SU-DHL-6 (cell line): ENCODE results near the gene RTN4R.

Source experiments
- EZH2phosphoT487 ChIP-seq: fragments of 200-600 bp; sonication (generic), shearing (Covaris generic); conservative IDR thresholded peaks from 2 replicates; pipeline ENCODE4 v1.6.1; 2018; ENCODE audit warnings: mild to moderate bottlenecking, antibody characterized with exemption, low read length, moderate library complexity, mixed read lengths
- TF ChIP-seq, protein P1 (sequence below): fragments of 200-600 bp; sonication (generic); IDR thresholded peaks from one replicate; pipeline ENCODE4 v1.5.1; 2017; ENCODE audit warnings: antibody characterized with exemption, mild to moderate bottlenecking, low read length, moderate library complexity; ENCODE audit not compliant: insufficient read depth, poor library complexity, severe bottlenecking

GRCh38 chr22:20234314-20234682 is 33.8 kb downstream of the RTN4R start:
- TF ChIP-seq, protein P1, sequence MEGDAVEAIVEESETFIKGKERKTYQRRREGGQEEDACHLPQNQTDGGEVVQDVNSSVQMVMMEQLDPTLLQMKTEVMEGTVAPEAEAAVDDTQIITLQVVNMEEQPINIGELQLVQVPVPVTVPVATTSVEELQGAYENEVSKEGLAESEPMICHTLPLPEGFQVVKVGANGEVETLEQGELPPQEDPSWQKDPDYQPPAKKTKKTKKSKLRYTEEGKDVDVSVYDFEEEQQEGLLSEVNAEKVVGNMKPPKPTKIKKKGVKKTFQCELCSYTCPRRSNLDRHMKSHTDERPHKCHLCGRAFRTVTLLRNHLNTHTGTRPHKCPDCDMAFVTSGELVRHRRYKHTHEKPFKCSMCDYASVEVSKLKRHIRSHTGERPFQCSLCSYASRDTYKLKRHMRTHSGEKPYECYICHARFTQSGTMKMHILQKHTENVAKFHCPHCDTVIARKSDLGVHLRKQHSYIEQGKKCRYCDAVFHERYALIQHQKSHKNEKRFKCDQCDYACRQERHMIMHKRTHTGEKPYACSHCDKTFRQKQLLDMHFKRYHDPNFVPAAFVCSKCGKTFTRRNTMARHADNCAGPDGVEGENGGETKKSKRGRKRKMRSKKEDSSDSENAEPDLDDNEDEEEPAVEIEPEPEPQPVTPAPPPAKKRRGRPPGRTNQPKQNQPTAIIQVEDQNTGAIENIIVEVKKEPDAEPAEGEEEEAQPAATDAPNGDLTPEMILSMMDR, result no peak
- no peak for TF ChIP-seq EZH2phosphoT487
